ENCODE data around the gene C1orf167.

Gene C1orf167

DNA sequence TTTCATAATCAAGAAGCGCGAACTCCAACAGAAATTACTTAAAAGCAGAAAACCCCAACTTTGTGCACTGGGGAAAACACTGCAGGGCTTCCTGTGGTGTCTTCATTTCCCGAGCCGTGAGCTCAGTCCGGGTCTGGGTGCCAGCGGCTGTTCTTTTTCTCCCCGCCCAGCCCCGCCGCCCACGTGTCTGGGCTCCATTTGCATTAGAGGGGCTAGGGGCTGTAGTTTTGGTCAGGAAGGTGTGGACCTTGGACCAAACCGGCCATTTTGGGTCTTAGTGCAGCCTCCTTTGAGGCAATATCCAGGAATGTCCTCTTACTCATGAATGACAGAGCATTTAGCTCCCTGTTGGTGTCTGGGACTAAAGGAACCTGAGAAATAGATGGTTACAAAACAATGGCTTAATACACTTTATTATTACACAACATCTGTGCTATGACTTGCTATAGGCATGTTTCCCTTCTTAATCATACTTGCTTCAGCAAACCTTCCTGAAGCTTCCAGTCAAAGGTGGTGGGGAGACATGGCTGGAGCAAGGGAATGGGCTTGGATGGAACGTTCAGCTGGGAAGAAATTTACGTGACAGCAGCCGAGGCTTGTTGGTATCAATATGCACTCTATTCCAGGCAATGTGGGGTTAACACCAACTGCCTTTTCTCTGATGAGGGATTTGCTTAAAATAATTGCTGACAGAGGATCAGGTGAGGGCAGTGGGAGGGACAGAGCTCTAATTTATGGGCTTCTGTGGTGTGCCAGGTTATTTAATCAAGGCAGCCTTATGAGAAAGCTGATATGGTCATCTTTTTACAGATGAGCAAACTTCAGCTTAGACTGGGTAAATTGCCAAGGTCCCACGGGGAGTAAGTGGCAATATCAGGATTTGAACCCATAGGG lies 25.0 kb upstream of the C1orf167 start:
- DNase-seq (ENCODE audit: low read depth) = peak; percentile 20

DNA sequence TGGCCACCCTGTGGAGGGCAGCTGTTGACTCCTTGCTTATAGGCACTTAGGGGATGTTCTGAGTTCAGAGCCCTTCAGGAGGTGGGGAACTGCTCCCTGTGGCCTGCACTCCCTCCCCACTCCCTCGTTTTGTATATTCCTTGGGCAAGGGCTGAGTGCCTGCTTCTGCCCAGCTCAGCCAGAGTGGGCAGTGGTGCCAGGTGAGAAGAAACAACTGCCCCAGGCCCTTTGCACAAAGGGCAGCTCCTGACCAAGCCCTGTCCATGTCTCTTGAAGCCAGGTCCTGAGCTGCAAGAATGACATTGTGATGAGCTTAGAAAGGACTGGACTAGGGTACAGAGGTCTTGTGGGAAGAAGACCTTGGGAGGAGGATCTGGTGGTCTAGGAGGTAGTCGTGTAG lies 23.9 kb upstream of the C1orf167 start:
- no peak for DNase-seq (ENCODE audit: low read depth)

DNA sequence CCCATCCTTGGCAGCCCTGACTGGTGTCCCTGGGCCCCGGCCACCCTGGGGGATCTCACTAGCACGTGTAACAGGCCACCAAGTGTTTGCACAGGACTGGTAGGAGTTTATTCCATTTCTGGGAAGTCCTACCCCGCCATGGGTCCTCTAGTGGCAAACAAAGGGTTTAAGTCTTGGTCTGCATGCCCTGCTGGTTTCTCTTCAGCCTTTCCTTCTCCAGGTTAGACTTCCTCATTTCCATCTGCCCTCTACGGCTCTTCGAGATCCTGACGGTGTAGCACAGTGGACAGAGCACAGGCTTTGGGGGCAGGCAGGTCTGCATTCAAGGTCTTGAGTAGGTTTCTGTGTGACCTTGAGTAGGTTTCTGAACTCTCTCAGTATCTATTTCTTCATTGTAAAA lies 23.2 kb upstream of the C1orf167 start:
- DNase-seq (ENCODE audit: low read depth) = no peak

DNA sequence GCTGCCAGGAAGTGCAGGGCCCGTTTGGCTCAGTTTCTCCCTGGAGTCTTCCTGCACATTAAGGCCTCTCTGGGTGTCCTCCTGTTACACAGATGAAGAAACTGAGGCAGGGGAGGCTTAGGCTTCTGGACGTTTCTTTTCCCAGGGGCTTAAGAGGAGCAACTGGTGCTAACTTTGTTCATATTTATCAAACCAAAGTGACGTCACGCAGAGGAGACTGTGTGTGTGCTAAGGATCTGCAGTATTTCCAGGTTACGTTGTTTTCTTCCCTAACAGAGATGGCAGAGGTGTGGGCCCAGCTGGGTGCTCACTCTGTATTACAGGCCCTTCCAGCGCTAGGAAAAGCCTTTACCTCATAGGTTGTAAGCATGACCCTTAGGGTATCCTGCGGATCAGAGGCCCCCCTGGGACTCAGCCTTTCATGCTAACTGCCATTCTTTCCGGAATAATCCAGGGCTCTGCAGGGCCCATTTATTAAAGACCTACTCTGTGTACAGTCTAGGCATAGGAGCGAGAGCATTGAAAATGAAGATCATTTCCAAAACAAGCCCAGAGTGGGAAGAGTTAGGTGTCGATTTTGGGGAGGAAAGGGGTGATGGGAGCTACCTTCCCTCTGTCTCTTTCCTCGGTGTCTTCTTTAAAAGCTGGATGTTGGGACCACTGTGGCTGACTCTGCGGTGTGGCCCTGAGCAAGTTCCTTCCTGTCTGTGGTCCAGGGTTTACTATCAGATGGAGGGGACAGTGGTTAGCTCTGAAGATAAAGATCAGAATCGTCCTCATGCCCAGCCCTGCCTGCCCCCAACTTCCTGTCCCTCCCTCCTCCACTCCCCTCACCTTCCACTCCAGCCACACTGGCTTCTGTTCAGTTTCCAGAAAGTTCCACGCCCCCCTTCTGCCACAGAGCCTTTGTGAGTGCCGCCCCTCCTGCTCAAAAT lies 21.5 kb upstream of the C1orf167 start:
- DNase-seq (ENCODE audit: low read depth) = peak; percentile 3

DNA sequence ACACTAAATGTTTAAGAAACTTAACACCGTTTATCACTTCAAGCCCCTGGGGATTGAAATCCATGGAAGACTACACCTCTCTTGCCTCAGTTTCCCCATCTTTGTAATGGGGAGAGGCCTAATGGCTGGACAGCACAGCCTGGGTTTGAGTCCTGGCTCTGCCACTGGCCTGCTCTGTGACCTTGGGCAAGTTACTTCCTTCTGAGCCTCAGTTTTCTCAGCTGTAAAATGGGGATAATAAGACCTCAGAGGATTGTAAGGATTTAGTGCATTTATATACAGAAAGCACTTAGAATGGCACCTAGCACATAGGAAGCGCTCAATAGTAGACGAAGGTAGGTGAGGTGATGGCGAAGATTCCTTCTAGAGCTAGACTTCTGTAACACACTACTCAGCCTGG lies 20.5 kb upstream of the C1orf167 start:
- DNase-seq (ENCODE audit: low read depth) = no peak

DNA sequence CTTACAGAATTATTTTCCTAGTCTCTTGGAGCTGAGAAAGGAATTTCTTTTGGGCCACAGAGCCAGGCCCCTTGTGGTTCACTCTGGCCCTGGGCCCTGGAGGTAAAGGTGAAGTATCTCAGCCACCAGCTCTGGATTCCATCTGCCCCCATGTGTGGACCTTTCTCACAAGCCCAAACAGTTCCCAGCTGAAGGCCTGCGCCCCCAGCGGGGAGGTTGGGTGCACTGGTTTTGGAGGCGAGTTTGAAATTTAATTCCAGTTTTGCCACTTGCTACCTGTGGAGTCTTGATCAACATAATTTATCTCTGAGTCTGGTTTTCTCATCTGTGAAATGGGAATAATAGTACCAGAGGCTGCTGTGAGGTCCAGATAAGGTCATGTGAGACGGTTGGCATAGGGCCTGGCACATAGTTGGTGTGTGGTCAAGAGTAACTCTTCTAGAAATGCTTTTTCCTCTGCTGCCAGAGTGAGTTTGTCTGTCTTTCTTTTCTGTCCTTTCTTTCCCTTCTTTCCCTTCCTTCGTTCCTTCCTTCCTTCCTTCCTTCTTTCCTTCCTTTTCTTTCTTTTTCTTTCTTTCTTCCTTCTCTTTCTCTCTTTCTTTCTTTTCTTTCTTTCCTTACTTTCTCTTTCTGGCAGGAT lies 20.0 kb upstream of the C1orf167 start:
- no peak for DNase-seq (ENCODE audit: low read depth)

DNA sequence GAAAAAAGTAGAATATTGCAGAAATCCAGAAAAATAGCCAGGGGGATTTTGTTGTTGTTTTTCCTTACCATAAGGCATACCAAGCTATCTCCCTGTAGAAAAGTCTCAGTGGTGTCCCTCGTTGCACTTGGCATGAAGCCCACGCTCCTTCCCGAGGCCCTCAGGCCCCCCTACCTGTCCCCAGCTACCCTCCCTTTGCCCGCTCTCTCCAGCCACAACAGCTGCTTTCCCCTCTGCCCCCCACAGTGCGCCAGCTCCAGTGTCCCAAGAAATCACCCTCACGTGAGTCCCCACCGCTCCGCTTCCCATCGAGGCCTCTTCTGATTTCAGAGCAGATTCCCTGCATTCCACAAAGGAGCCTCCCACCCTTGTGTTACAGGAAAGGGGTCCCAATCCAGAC lies 17.7 kb upstream of the C1orf167 start:
- no peak for DNase-seq (ENCODE audit: low read depth)

DNA sequence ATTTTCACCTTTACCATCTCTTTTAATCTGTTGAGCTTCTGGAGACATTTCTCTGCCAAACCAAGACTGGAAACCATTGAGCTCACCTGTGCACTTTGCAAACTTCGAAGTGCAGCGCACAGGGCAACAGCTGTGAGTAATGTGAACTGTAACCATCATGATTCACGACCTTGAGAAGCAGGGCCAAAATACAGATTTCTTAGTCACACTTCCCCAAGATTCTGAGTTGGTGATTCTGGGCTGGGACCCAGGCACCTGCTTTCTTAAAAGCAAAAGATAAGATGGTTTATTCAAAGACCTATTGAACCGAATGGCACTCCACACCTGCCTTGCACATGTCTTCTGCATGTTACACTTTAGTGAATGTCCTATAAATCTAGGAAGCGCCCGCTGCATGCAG lies 15.9 kb upstream of the C1orf167 start:
- DNase-seq (ENCODE audit: low read depth) = no peak

DNA sequence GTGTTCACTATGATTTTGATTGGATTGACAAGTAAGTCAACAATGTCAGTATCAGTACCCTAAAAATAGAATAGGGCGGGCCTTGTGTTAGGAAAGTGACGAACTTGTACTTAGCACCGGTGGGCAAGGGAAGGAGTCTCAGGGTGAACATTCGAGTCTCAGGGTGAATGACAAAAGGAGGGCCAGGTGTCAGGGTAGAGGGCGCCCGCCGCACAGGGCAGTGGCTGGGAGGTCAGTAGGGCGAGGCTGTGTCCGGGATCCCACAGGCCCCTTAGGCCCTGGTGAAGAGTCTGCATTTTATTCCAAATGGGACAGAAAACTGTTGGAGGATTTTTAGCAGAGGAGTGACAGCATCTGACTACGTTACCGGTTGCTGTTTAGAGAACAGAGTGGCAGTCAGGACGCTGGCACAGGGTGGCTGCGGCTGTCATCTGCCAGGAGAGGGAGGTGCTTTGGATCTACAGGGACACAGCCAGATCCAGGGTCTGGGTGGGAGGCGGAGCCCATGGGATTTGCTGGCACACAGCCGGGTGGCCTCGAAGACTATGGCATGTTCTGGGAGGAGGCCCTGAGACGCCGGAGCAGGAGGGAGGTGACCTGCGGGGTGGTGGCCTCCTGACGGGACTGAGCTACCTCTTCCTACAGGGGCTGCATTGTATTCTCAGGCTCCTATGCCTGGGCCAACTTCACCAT lies 15.1 kb upstream of the C1orf167 start:
- DNase-seq (ENCODE audit: low read depth) = no peak

DNA sequence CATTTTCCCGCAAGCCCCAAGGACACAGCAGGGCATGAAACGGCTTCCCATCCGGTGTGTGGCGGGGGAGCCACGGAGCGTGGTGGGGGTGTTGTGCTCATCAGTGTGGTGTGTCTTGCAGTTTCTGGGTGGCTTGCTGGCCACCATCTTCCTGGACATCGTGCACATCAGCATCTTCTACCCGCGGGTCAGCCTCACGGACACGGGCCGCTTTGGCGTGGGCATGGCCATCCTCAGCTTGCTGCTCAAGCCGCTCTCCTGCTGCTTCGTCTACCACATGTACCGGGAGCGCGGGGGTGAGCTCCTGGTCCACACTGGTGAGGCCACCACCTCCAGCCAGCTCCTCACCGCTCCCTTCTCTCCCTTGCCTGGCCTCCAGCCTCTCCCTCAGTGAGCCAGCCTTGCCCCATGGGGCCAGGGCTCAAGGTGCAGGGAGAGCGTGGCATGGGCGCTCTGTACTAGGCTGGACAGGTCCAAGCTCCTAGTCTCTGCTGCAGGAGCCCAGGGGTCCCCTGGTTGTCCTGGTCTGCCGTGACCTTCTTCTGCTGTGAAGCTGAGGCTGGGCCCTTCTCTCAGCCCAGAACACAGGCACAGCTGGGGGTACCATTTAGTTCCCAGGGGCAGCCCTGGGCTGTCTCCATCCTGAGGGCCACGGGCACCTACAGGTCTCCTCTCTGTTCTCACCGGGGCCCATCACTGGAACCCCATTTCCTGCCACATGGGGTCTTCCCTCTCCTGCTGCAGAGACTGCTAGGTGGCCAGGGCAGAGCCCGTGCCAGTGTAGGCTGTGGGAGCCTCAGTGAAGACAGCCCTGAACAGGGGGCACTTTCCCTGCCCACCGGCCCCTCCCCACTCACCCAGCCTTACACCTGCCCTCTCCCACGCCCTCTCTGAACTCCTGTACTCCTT lies 13.4 kb upstream of the C1orf167 start:
- no peak for DNase-seq (ENCODE audit: low read depth)

DNA sequence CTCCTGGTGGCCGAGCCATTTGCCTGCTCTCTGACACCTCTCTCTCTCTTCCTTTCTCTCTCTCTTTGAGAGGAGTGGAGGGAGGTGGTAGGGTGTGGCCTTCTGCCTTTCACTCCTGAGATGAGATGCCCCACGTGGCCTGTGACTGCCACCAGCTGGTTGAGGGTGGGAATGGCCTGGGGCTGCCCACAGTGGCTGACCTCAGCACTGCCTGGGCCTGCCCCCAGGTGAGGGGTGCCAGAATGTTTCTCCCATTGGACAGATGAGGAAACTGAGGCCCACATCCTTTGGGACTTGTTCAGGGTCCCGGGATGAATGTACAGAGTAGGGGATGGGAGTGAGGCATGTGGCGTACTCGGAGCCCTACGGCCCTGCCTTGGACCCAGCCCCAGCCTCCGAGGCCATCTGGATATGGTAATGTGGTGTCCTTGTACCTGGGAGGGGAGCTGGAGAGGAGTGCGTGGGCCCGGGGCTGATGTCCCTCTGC lies 12.7 kb upstream of the C1orf167 start:
- DNase-seq (ENCODE audit: low read depth) = no peak

DNA sequence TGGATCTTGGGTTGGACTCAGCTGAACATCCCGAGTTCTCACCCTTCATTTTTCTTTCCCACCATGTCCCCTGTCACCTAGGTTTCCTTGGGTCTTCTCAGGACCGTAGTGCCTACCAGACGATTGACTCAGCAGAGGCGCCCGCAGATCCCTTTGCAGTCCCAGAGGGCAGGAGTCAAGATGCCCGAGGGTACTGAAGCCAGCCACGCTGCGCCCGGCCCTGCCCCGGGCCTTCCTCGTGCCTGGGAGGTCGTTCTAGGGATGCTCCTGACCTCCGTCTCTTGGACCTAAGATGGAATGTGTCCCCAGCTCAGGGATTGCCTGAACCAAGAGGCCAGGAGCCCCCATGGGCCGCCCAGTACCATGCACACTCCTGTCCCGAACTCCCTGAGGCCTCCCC lies 12.0 kb upstream of the C1orf167 start:
- DNase-seq (ENCODE audit: low read depth) = no peak

DNA sequence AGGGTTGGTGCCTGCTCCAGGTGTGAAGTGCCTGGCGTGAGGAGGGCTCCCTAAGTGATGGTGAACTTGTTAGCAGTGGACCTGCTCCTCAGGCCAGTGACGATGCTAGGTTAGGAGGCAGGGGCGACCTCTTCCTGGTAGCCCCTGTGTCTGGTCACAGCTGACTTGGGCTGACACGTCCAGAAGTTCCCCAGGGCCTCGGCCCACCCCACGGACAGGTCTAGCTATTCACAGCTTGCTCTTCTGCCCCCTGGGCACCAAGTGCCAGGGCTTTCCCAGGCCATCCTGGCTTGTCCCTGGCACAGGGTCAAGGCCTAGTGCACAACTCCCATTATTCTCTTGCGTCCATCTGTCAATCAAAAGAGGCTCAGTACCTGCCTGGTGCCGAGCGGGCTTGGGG lies 10.9 kb upstream of the C1orf167 start:
- no peak for DNase-seq (ENCODE audit: low read depth)

DNA sequence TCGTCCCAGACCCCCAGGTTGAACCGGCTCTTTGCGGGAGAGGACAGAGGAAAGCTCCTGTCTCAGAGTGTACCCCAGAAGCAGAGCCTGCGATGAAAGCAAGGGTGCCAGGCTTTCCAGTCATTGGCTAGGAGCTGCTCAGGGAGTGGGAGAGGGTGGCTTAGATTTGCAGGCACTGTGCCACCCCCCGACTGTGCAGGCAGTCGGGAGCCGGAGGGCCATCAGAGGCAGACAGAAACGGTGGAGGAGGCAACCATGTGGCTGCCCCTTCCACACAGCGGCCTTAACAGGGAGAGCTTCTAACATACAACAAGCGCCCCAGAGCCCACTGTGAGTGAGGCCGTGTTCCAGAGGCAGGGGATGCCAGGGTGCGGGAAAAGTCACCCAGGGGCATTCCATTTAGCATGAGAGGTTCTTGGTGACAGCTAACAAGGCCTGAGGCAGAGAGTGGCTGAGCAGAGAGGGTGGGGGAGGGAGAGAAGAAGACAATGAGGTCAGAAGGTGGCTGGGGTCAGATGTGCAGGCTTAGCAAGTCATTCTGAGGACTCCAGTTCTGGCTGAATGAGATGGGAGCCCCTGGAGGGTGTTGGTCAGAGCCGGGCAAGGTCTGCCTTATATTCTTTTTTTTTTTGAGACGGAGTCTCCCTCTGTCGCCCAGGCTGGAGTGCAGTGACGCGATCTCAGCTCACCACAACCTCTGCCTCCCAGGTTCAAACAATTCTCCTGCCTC lies 9.5 kb upstream of the C1orf167 start:
- no peak for DNase-seq (ENCODE audit: low read depth)

DNA sequence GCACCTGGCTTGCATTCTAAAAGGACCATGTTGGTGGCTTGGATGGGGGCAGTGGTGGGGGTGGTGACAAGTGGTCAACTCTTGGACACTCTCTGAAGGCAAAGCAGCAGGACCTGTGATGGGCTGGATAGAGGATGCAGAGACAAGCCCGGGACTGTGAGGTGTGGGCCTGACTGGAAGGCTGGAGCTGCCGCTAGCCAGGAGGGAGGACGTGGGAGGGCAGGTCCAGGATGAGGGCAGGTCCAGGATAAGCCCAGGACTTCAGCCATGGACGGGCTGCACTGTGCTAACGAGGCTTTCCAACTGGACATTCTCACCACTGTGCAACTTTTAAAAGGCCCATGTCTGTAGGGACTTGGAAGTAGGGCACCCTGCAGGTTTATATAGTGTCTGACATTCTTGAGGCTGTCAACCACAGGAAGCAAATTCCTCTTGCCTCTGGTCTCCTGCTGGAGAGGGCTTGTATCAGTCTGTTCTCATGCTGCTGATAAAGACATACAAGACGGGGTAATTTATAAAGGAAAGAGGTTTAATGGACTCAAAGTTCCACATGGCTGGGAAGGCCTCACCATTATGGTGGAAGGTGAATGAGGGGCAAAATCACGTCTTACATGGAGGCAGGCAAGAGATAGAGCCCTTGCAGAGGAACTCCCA lies 8.3 kb upstream of the C1orf167 start:
- DNase-seq (ENCODE audit: low read depth) = no peak

DNA sequence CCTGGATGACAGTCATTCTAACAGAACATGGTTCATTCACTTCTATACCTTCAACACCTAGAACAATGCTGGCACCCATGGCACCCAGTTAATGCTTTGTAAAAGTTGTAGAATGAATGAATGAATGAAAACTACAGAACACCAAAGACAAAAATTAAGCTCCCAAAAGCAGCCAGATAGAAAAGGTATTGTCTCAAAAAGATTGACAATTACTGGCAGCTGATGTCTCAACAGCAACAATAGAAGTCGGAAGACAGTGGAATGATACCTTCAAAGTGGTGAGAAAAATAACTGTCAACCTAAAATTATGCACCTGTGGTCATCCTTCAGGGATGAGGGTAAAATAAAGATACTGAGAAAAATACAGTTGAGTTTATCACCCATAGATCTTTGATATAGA lies 4.9 kb upstream of the C1orf167 start:
- no peak for DNase-seq (ENCODE audit: low read depth)

DNA sequence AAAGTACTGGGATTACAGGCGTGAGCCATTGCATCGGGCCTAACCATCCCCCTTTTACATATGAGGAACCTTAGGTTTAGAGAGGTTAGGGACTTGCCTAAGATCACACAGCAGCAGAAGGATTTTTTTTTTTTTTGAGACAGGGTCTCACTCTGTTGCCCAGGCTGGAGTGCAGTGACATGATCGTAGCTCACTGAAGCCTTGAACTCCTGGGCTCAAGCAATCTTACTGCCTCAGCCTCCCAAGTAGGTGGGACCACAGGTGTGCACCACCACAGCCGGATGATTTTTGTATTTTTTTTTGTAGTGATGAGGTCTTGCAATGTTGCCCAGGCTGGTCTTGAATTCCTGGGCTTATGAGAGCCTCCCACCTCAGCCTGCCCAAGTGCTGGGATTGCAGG lies 2.2 kb upstream of the C1orf167 start:
- no peak for DNase-seq (ENCODE audit: low read depth)

DNA sequence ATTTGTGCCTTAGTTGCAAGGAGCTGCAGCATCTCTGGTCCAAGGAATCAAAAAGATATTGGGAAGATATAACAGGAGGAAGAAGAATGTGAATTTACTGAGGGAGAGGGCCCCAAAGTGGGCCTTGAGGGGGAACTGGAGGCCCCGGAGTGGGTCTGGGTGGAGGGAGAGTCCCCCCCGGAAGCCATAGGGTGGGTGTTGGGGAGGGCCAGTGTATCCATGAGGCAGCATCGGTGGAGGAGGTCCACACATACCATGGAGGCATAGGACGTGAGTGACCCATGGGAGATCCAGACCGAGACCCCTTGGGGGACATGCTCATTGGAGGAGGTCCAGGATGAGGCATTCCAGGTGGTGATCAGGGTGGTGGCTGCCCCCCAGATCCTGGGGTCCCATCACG lies 708 bp upstream of the C1orf167 start:
- DNase-seq (ENCODE audit: low read depth) = no peak

DNA sequence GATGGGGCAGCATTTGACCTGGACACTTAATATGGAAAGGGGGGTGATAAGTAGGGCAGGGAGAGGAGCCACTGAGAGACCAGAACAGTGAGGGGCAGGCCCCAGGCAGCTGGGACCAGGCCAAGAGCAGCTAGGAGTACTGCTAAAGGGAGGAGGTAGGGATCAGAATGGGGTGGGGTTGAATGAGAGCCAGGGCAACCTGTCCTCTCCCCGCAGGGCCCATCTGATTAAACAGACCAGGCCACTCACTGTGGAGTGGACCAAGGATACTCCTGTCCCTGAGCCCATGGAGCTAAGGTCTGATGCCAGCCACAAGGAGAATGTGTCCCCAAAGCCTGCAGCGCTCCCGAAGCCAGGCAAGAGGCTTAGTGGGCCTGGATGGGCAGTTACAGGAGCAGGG lies 2.1 kb downstream of the C1orf167 start:
- no peak for DNase-seq (ENCODE audit: low read depth)

DNA sequence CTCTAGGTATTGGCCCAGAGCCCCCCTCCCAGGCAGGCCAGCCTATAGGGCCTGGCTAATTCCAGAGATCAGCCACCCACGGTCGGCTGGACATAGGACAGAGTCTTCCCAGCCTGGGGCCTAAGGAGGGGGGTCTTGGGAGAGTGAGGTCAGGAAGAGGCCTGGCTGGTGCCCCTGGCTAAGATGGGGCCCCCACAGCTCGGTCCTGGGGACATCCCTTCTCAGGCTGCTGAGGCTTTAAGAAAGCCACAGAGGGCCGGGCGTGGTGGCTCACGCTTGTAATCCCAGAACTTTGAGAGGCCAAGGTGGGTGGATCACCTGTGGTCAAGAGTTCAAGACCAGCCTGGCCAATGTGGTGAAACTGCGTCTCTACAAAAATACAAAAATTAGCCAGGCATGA lies 2.5 kb downstream of the C1orf167 start:
- no peak for DNase-seq (ENCODE audit: low read depth)

All from T-helper 22 cell (primary cell).